OCI-LY1 (cell line): ENCODE measurements around the gene PTPRN2.

Source experiments
- H2AFZ ChIP-seq: fragments of 200-600 bp; sonication (generic), shearing (Covaris generic); 2 replicates; pipeline ENCODE4 v1.6.0; 2014; ENCODE audit warnings: antibody characterized with exemption, mild to moderate bottlenecking, low read length
- H3F3A ChIP-seq: fragments of 200-600 bp; sonication (generic), shearing (Covaris generic); 2 replicates; pipeline ENCODE4 v1.6.0; 2014; ENCODE audit warnings: mild to moderate bottlenecking, antibody characterized with exemption, low read length, moderate library complexity; ENCODE audit not compliant: insufficient read depth
- H3K27ac ChIP-seq: fragments of 200-600 bp; sonication (generic); 2 replicates; pipeline ENCODE4 v1.5.1; 2014; ENCODE audit warnings: low read length, mixed run types, mild to moderate bottlenecking, low read depth; ENCODE audit not compliant: poor library complexity, severe bottlenecking
- H3K27me3 ChIP-seq: fragments of 200-600 bp; sonication (generic); 2 replicates; pipeline ENCODE4 v1.6.0; 2014; ENCODE audit warnings: antibody characterized with exemption, mild to moderate bottlenecking, low read length, moderate library complexity; ENCODE audit not compliant: insufficient read depth
- H3K36me3 ChIP-seq: fragments of 200-600 bp; sonication (generic); 2 replicates; pipeline ENCODE4 v1.6.1; 2014; ENCODE audit warnings: mild to moderate bottlenecking, antibody characterized with exemption, low read length, moderate library complexity, mixed read lengths; ENCODE audit not compliant: insufficient read depth
- H3K4me1 ChIP-seq: fragments of 200-600 bp; sonication (generic); 2 replicates; pipeline ENCODE4 v1.5.1; 2014; ENCODE audit warnings: mild to moderate bottlenecking, low read length, moderate library complexity; ENCODE audit not compliant: insufficient read depth, severe bottlenecking
- H3K4me2 ChIP-seq: fragments of 200-600 bp; sonication (generic), shearing (Covaris generic); 2 replicates; pipeline ENCODE4 v1.6.1; 2014; ENCODE audit warnings: low read length
- H3K4me3 ChIP-seq: fragments of 200-600 bp; sonication (generic); 2 replicates; pipeline ENCODE4 v1.5.1; 2014; ENCODE audit warnings: low read length, low read depth, mild to moderate bottlenecking, mixed read lengths; ENCODE audit not compliant: poor library complexity, severe bottlenecking
- H3K79me2 ChIP-seq: fragments of 200-600 bp; shearing (Covaris generic); 2 replicates; pipeline ENCODE4 v1.6.1; 2016; ENCODE audit warnings: mixed run types, low read length, mixed read lengths; ENCODE audit not compliant: insufficient read depth
- H3K9ac ChIP-seq: fragments of 200-600 bp; sonication (generic), shearing (Covaris generic); 2 replicates; pipeline ENCODE4 v1.6.1; 2014; ENCODE audit warnings: mild to moderate bottlenecking, low read length, mixed read lengths
- H3K9me2 ChIP-seq: fragments of 200-600 bp; sonication (generic), shearing (Covaris generic); 2 replicates; pipeline ENCODE4 v1.6.1; 2014; ENCODE audit warnings: low read depth, mild to moderate bottlenecking, low read length, mixed read lengths
- H3K9me3 ChIP-seq: fragments of 200-600 bp; shearing (Covaris generic); 2 replicates; pipeline ENCODE4 v1.6.1; 2014; ENCODE audit warnings: low read length, mixed read lengths
- H4K20me1 ChIP-seq: fragments of 200-600 bp; sonication (generic), shearing (Covaris generic); 2 replicates; pipeline ENCODE4 v1.6.0; 2016; ENCODE audit warnings: mild to moderate bottlenecking, low read length; ENCODE audit not compliant: insufficient read depth
- CTCF ChIP-seq: fragments of 200-600 bp; sonication (generic), shearing (Covaris generic); IDR thresholded peaks from 2 replicates; pipeline ENCODE4 v1.5.1; 2017; ENCODE audit warnings: mild to moderate bottlenecking, antibody characterized with exemption, low read length, moderate library complexity, mixed read lengths
- EZH2 ChIP-seq: fragments of 200-600 bp; sonication (generic), shearing (Covaris generic); IDR thresholded peaks from 2 replicates; pipeline ENCODE4 v1.8.0; 2017; ENCODE audit warnings: borderline replicate concordance, mixed run types, mild to moderate bottlenecking, antibody characterized with exemption, low read length, moderate library complexity, mixed read lengths

PTPRN2 gene

DNA sequence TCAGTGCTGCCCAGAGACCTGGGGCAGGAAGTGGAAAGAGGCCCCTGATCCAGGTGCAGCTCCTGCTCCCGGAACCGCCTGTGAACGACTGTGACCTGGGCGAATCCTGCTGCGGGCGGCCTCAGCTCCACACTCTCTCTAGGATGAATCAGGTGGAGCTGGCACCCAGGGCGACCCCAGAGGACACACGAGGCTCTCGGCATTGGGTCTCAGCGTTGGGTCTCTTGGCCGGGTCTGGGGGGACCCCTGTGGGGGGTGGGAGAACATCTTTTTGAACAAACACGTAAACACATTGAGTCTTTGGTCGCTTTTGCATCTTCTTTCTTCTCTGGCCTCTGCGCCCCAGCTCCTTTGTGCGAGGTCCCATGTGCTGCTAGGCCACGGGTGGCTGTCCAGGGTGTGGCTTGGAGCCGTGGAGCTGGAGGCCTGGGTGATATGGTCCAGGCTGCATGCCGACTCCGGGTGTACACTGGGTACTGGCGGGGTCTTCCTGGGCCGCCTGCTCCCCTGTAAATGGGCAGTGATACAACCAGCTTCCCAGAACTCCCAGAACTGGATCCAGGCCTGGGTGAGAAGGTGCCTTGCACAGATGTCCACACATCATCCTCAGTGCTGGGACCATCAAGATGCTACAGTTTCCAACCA, 815.0 kb downstream of the PTPRN2 start:
- TF ChIP-seq CTCF (no peak), EZH2 (no peak)
- Histone ChIP-seq H3K9ac (no peak overlapping the region), H3K36me3 (no peaks in the 10 kb centered on the region), H4K20me1 (no peaks in the 10 kb centered on the region), H3F3A (no peaks in the 10 kb centered on the region), H2AFZ (no peak overlapping the region), H3K4me2 (no peak overlapping the region), H3K9me2 (no peaks in the 10 kb centered on the region), H3K9me3 (no peaks in the 10 kb centered on the region), H3K4me1 (no peaks in the 10 kb centered on the region), H3K79me2 (no peaks in the 10 kb centered on the region), H3K4me3 (no peak overlapping the region), H3K27me3 (no peaks in the 10 kb centered on the region; the same call in 1 of the 2 replicates), H3K27ac (no peak overlapping the region)

GRCh38 chr7:157771689-157772088, 815.9 kb downstream of the PTPRN2 start:
- no peaks in the 10 kb centered on the region for H3F3A ChIP-seq
- no peak overlapping the region for H2AFZ ChIP-seq
- no peak overlapping the region for H3K27ac ChIP-seq
- no peaks in the 10 kb centered on the region for H3K9me2 ChIP-seq
- H3K27me3 ChIP-seq, result no peaks in the 10 kb centered on the region; the same call in 1 of the 2 replicates
- no peaks in the 10 kb centered on the region for H3K4me1 ChIP-seq
- H4K20me1 ChIP-seq, result no peaks in the 10 kb centered on the region
- no peaks in the 10 kb centered on the region for H3K9me3 ChIP-seq
- no peak overlapping the region for H3K9ac ChIP-seq
- H3K4me2 ChIP-seq, result no peak overlapping the region
- H3K4me3 ChIP-seq, result no peak overlapping the region
- no peaks in the 10 kb centered on the region for H3K79me2 ChIP-seq
- TF ChIP-seq CTCF (no peak), EZH2 (no peak)
- H3K36me3 ChIP-seq, result no peaks in the 10 kb centered on the region

GRCh38 chr7:157770716-157771320, 816.8 kb downstream of the PTPRN2 start:
- no peaks in the 10 kb centered on the region for H4K20me1 ChIP-seq
- TF ChIP-seq CTCF, result no peak
- no peak for TF ChIP-seq EZH2
- no peaks in the 10 kb centered on the region for H3F3A ChIP-seq
- H3K4me2 ChIP-seq, result no peak overlapping the region
- no peaks in the 10 kb centered on the region for H3K36me3 ChIP-seq
- H3K4me1 ChIP-seq, result no peaks in the 10 kb centered on the region
- H3K9me2 ChIP-seq, result no peaks in the 10 kb centered on the region
- no peak overlapping the region for H2AFZ ChIP-seq
- H3K9me3 ChIP-seq, result no peaks in the 10 kb centered on the region
- H3K79me2 ChIP-seq, result no peaks in the 10 kb centered on the region
- H3K27ac ChIP-seq, result no peak overlapping the region
- H3K9ac ChIP-seq, result no peak overlapping the region
- H3K4me3 ChIP-seq, result no peak overlapping the region
- H3K27me3 ChIP-seq, result no peaks in the 10 kb centered on the region; the same call in 1 of the 2 replicates
